CD4-positive, alpha-beta T cell (primary cell): ENCODE data around the gene IGSF6. TPM values are rescaled to one million over a fixed set of nuclear protein-coding genes. Genes with fewer than 3 reads are reported as not detected.

Experiments used
- ATAC-seq: fragments of 200-7000 bp; cut with Tn5 transposase; one replicate; pipeline ENCODE4 v1.10.0; 2022; ENCODE audit warnings: mild to moderate bottlenecking; ENCODE audit not compliant: poor library complexity
- CTCF ChIA-PET: fragments of 350-600 bp; sonication (Branson Sonifier 250); formaldehyde crosslinking; loops from one replicate; lab custom pipeline; 2021; ENCODE audit warnings: antibody characterized with exemption, inconsistent platforms; lab: Charles Lee
- POLR2A ChIA-PET: fragments of 350-600 bp; sonication (Branson Sonifier 250); formaldehyde crosslinking; loops from one replicate; lab custom pipeline; 2021; ENCODE audit warnings: antibody characterized with exemption, inconsistent platforms; lab: Charles Lee
- DNase-seq, 14 experiments: peaks; one replicate each; pipeline ENCODE4 v3.0.0-alpha.2; 2013 to 2020; ENCODE audit warnings: mixed read lengths in 2 of 14
- H3K27ac ChIP-seq, 2 donors: one replicate each; pipeline versions ENCODE4 v1.5.1 to v1.7.0; 2013; ENCODE audit warnings: low read length in 2 of 2, low read depth in 1 of 2, mild to moderate bottlenecking in 1 of 2
- H3K27me3 ChIP-seq, 2 experiments: 1 replicate in 1 of 2; 2 replicates in 1 of 2; pipeline versions ENCODE4 v1.6.1 to v1.7.0; 2013; ENCODE audit warnings: low read length in 2 of 2, control low read depth in 1 of 2, mild to moderate bottlenecking in 1 of 2, moderate library complexity in 1 of 2; ENCODE audit not compliant: insufficient read depth in 2 of 2, control insufficient read depth in 1 of 2
- H3K36me3 ChIP-seq: one replicate; pipeline ENCODE4 v1.6.1; 2013; ENCODE audit warnings: low read length, control low read depth; ENCODE audit not compliant: insufficient read depth
- H3K4me1 ChIP-seq: one replicate; pipeline ENCODE4 v1.6.1; 2013; ENCODE audit warnings: low read length, control low read depth; ENCODE audit not compliant: insufficient read depth
- H3K4me3 ChIP-seq: one replicate; pipeline ENCODE4 v1.5.1; 2013; ENCODE audit warnings: mild to moderate bottlenecking, low read length, moderate library complexity
- H3K9me3 ChIP-seq, 2 experiments: 1 replicate in 1 of 2; 2 replicates in 1 of 2; pipeline versions ENCODE4 v1.6.1 to v1.7.0; 2013; ENCODE audit warnings: low read length in 2 of 2, mild to moderate bottlenecking in 2 of 2, control low read depth in 1 of 2, moderate library complexity in 1 of 2; ENCODE audit not compliant: control insufficient read depth in 1 of 2, insufficient read depth in 1 of 2
- H3K27ac Mint-ChIP-seq: one replicate; pipeline ENCODE4 v1.8.0; 2020; ENCODE audit warnings: mixed read lengths
- H3K27me3 Mint-ChIP-seq: one replicate; pipeline ENCODE4 v1.8.0; 2021; ENCODE audit warnings: mixed read lengths
- H3K36me3 Mint-ChIP-seq: one replicate; pipeline ENCODE4 v1.8.0; 2021; ENCODE audit warnings: low read depth, mixed read lengths
- H3K4me1 Mint-ChIP-seq: one replicate; pipeline ENCODE4 v1.8.0; 2021; ENCODE audit warnings: low read depth, mixed read lengths
- H3K4me3 Mint-ChIP-seq: one replicate; pipeline ENCODE4 v1.8.0; 2020; ENCODE audit warnings: mild to moderate bottlenecking, mixed read lengths
- H3K9me3 Mint-ChIP-seq: one replicate; pipeline ENCODE4 v1.8.0; 2020; ENCODE audit warnings: mixed read lengths
- intact Hi-C, 2 experiments: fragments of 100-400 bp; cut with DNase I in 1 of 2; cut with micrococcal nuclease in 1 of 2; formaldehyde crosslinking; loops; one replicate each; pipeline versions ENCODE4 v1.15.1 to v1.9.0; 2023 to 2025; cut with DNase I, micrococcal nuclease
- total RNA-seq, 174 experiments: library from RNA in 2 of 174; stranded (reverse) in 2 of 174; gene quantifications; one replicate each; pipeline ENCODE4 v1.2.3 and lab custom pipeline; 2021 to 2026
- TF ChIP-seq, protein P1 (sequence below): fragments of 200-600 bp; IDR thresholded peaks from one replicate; pipeline ENCODE4 v1.8.0; 2022; ENCODE audit warnings: antibody characterized with exemption, mild to moderate bottlenecking

Gene IGSF6
- total RNA-seq, 2 experiments from 2014 or later = 0.31 to 0.77 TPM

DNA sequence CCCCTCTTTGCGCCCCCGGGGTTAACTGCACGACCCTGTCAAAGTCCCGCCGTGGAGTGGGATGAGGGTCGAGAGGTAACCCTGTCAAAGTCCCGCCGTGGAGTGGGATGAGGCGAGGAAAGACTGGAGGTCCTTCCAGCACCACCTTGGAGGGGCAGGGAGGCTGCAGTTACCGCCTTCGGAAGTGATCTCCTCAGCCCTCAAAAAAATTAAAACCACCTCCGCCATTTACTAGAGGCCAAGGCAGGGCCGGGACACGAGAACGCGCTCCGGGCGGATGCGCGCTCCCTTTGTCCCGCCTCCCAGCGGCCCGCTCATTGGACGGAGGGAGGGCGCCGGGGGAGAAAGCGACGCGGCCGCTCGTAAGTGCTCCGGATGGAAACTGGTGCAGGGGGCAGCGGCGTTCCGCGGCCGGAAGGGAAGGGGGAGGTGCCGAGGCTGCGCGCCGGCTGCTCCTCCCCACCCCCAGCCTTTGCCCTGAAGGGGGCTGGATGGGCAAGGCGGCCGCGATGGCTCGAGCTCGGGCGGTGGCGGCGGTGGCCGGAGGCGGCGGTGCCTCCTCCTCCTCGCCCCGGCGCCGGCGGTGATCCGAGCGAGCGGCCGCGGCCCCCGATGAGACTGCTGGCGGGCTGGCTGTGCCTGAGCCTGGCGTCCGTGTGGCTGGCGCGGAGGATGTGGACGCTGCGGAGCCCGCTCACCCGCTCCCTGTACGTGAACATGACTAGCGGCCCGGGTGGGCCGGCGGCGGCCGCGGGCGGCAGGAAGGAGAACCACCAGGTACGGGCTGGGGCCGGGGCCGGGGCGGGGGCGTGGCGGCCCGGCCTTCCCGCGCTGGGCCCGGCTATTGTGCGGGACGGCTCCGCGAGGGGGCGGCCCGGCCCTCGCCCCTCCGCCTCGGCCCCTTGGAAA lies 53.0 kb downstream of the IGSF6 start, which contains the start of gene METTL9:
Gene METTL9 (plus strand): TSS at position 456 of the 909 bp plus-strand sequence. CDS start 157 bp downstream, at position 613.
- TF ChIP-seq, protein P1, sequence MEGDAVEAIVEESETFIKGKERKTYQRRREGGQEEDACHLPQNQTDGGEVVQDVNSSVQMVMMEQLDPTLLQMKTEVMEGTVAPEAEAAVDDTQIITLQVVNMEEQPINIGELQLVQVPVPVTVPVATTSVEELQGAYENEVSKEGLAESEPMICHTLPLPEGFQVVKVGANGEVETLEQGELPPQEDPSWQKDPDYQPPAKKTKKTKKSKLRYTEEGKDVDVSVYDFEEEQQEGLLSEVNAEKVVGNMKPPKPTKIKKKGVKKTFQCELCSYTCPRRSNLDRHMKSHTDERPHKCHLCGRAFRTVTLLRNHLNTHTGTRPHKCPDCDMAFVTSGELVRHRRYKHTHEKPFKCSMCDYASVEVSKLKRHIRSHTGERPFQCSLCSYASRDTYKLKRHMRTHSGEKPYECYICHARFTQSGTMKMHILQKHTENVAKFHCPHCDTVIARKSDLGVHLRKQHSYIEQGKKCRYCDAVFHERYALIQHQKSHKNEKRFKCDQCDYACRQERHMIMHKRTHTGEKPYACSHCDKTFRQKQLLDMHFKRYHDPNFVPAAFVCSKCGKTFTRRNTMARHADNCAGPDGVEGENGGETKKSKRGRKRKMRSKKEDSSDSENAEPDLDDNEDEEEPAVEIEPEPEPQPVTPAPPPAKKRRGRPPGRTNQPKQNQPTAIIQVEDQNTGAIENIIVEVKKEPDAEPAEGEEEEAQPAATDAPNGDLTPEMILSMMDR = no peak
- Mint-ChIP-seq H3K27me3 (no peaks in the 10 kb centered on the region), H3K4me3 (peak within 1 kb of the TSS; percentile 98), H3K9me3 (no peaks in the 10 kb centered on the region), H3K27ac (peak within 1 kb of the TSS; percentile 89), H3K36me3 (peaks cover 21% of the 10 kb centered on the region), H3K4me1 (peaks cover 61% of the 10 kb centered on the region)
- Histone ChIP-seq H3K9me3 (no peaks in the 10 kb centered on the region), H3K27me3 (no peaks in the 10 kb centered on the region), H3K36me3 (no peaks in the 10 kb centered on the region), H3K4me1 (peaks cover 32% of the 10 kb centered on the region), H3K27ac (peak within 1 kb of the TSS; percentile 85 to 86), H3K4me3 (peak within 1 kb of the TSS; percentile 85)
- peak; percentile 90 for ATAC-seq
- POLR2A ChIA-PET = interaction anchor here (0.6 to 3.0 kb wide), 9 partner anchors 11 to 591 kb away, joined by 3 to 22 read pairs (median 4); no protein-coding TSS in a partner anchor
- intact Hi-C loops = loop anchor here (1.0 to 10.0 kb wide), 7 partner anchors 41 to 1549 kb away; partner anchors contain the start of genes MOSMO (in 1 of the 2), UQCRC2 (in 1 of the 2) and USP31 (in 1 of the 2)
- peak; percentile 91 to 98 (median 94) for DNase-seq
- CTCF ChIA-PET = interaction anchor here (1.2 kb wide), 1 partner anchor 45 kb away, joined by 3 read pairs; no protein-coding TSS in a partner anchor

GRCh38 chr16:21598701-21599121 lies 53.7 kb downstream of the IGSF6 start:
- peak in 8 of 14 experiments; percentile 9 to 41 (median 22) for DNase-seq

More at GRCh38 chr16:21598701-21599121, 53.7 kb downstream of the IGSF6 start:
- peak overlapping the region; percentile 98 for H3K4me3 Mint-ChIP-seq
- H3K4me1 ChIP-seq = peaks cover 32% of the 10 kb centered on the region
- intact Hi-C loops = loop anchor here (1.0 to 10.0 kb wide), 5 partner anchors 47 to 1550 kb away; partner anchors contain the start of genes MOSMO (in 1 of the 2) and USP31 (in 1 of the 2)
- no peaks in the 10 kb centered on the region for H3K9me3 ChIP-seq
- H3K36me3 Mint-ChIP-seq = peaks cover 21% of the 10 kb centered on the region
- POLR2A ChIA-PET = interaction anchor here (1.0 to 3.0 kb wide), 8 partner anchors 10 to 591 kb away, joined by 3 to 22 read pairs (median 6); no protein-coding TSS in a partner anchor
- peak overlapping the region; percentile 85 for H3K4me3 ChIP-seq
- H3K27me3 Mint-ChIP-seq = no peaks in the 10 kb centered on the region
- H3K4me1 Mint-ChIP-seq = peaks cover 54% of the 10 kb centered on the region
- no peaks in the 10 kb centered on the region for H3K9me3 Mint-ChIP-seq
- no peaks in the 10 kb centered on the region for H3K36me3 ChIP-seq
- no peaks in the 10 kb centered on the region for H3K27me3 ChIP-seq
- peak overlapping the region; percentile 89 for H3K27ac Mint-ChIP-seq
- H3K27ac ChIP-seq = peak overlapping the region; percentile 85 to 86
- CTCF ChIA-PET = interaction anchor here (1.0 to 1.2 kb wide), 3 partner anchors 10 to 45 kb away, joined by 3 read pairs; no protein-coding TSS in a partner anchor
- peak; percentile 12 for ATAC-seq
- TF ChIP-seq, protein P1 = no peak
